ENCODE results near the gene CDC26. TPM values are rescaled to one million over a fixed set of nuclear protein-coding genes. Genes with fewer than 3 reads are reported as not detected.
"Not testable (repeated sequence)": the region's sequence is repeated elsewhere in the genome, so short reads cannot be mapped to it uniquely, and the experiment has no call there.

The CDC26 gene
- polyA plus RNA-seq, 4 donors, result 37.7 to 44.5 (median 43.4) TPM

DNA sequence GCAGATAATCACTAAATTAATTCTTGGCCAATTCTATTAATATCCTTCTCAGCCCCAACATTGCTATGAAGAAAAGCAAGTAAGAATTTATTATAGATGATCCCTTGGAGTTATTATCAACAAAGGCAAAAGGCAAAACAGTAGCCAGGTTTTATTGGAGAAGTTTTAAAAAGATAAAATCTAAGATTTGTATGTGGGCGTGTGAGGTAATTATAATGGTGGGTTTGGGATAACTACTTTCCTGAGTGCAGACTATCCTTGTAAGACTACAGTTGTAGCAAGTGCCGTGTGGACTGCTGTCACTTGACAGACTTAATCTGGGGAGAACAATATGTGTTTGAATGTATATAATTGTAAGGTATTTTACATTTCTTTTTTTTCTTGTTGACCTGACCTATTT is 30.8 kb downstream of the CDC26 start:
- DNase-seq (ENCODE audit: low read depth in 4 of 4, low spot score in 3 of 4), result no peak

DNA sequence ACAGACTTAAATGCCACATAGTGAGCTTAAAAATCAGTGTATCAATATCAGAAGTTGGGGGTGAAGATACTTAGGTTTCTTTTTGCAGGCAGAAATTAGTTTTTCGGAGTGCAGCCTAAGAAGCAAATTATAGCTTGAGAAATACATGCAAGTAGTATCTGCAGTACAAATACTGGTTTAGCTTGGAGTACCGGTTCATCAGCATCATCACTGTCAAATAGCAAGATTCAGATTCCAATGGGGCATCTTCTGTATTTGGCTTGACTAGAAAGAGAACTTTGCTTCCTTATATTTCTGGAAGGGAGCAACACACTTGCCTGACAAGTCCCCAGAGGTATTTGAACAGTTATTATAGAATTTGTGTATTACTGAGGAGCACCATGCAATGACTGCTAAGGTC is 34.2 kb downstream of the CDC26 start:
- DNase-seq (ENCODE audit: low read depth in 4 of 4, low spot score in 3 of 4), result no peak

DNA sequence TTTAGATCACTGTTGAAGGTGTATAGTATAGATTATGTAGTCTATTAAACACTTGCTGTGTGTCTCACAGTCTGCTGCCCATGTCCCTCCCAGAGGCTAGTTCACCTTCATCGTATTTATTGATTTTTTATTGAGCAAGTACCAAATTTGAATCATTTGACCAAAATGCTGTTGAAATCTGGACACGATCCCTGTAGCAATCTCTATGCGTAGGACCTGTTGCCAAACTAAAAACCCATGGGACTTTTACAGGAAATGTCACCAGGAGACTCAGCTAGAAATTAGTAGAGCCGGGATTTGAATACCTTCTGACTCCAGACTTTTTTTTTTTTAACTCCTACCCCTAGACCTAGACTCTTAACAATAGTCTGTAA is 36.5 kb downstream of the CDC26 start:
- no peak for DNase-seq (ENCODE audit: low read depth in 4 of 4, low spot score in 3 of 4)

DNA sequence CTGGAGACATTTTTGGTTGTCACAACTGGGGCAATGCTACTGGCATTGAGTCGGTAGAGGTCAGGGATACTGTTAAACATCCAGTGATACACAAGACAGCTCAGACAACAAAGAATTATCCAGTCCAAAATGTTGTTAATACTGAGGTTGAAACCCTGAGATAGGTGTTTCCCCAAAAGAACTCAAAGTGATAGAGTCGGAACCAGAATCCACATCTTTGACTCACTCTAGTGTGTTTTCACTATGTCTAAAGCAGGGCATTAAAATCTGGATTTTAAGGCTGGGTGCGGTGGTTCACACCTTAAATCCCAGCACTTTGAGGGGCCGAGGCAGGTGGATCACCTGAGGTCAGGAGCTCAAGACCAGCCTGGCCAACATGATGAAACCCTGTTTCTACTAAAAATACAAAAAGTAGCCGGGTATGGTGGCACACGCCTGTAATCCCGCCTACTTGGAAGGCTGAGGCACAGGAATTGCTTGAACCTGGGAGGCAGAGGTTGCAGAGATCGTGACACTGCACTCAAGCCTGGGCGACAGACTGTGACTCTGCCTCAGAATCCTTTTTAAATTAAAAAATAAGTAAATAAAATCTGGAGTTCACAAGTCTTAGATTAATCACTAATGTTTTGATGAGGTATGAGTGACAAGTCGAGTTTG is 37.0 kb downstream of the CDC26 start:
- DNase-seq (ENCODE audit: low read depth in 4 of 4, low spot score in 3 of 4), result no peak

DNA sequence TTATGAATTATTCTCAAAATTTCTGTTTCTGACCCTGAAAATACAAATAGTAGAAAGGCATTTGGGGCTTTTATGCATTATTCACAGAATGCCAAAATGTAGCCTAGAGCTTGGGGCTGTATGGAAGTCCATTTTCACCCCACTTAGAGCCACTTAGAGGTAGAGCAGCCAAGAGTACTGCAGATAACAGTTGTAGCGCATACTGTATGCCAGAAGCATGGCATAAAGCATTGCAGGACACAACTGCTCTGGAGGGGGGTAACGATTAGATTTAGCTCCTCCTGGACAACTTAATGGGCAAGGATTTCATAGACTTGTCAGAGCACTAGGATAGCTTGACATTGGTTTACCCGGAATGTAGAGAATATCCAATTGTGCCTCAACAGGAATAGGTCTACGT is 38.3 kb downstream of the CDC26 start:
- no peak for DNase-seq (ENCODE audit: low read depth in 4 of 4, low spot score in 3 of 4)

DNA sequence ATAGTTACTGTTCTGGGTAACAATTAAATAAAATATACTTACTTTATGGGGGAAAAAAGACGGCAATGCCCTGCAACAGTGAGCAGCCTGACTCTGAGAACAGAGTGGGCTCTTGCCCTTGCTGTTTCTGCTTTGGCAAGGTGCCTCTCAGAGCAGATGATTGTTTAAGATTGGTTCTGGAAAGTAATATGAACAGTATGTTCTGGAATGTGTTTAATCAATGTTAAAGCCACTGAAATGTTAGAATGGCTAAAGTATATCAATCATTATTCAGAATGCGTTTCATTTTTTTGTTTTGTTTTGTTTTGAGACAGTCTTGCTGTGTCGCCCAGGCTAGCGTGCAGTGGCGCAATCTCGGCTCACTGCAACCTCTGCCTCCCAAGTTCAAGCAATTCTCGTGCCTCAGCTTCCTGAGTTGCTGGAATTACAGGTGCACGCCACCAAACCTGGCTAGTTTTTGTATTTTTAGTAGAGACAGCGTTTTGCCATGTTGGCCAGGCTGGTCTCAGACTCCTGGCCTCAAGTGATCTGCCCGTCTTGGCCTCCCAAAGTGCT is 39.6 kb downstream of the CDC26 start:
- not testable (repeated sequence) for DNase-seq (ENCODE audit: low read depth in 4 of 4, low spot score in 3 of 4)

DNA sequence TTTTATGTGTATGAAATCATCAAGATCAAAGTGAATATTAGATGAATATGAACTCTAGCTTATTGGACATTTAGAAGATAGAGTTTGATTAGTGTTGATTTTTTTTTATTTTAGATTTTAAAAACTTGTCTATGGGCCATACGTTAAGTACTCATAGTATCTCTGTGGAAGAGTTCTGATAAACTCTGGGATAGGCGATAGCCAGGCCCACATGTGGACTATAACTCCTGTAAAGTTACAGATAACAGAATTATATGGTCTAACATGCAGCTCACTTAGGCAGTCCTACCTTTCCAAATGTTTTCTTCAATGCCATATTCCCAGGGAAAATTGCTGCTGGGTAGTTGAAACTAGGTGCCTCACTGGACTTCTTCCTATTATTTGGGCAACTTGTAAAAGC is 43.7 kb downstream of the CDC26 start:
- no peak for DNase-seq (ENCODE audit: low read depth in 4 of 4, low spot score in 3 of 4)

DNA sequence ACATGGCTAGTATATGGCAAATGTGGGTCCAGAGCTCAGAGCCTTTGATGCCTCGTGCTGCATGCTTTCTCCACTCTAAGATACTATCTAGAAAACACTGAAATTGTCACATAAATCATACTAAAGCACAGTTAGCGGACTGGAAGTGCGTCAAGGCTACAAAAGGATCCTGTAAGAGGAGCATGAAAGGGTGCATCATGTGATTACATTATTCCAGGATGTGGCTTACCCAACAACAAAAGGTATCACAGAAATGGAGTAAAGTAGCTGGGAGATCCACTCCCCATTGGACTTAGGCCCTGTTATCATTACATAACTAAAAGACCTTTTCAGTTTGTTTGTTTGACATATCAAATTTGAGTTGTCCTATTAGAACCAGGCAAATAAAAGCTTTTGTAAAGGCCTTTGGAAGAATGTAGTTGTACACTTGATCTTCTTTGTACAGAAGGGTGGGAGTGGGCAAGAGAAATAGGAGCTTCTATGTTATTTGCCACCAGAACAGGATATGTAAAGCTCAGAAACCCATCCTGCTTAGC is 47.2 kb downstream of the CDC26 start:
- no peak for DNase-seq (ENCODE audit: low read depth in 4 of 4, low spot score in 3 of 4)

DNA sequence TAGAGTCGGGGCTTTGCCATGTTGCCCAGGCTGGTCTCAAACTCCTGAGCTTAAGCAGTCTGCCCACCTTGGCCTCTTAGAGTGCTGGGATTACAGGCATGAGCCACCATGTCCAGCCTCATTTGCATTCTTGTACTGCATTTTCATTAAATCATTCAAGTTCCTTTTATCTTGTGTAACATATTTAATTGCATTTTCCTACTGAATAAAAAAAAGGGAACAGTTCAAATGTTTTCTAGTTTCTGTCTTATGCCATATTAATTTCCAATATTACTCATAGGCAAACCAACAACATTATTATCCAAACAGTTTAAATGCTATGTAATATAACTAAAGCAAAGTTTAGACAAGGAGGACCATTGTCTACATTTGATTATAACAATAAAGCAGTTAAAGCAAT is 47.9 kb downstream of the CDC26 start:
- DNase-seq (ENCODE audit: low read depth in 4 of 4, low spot score in 3 of 4), result no peak

DNA sequence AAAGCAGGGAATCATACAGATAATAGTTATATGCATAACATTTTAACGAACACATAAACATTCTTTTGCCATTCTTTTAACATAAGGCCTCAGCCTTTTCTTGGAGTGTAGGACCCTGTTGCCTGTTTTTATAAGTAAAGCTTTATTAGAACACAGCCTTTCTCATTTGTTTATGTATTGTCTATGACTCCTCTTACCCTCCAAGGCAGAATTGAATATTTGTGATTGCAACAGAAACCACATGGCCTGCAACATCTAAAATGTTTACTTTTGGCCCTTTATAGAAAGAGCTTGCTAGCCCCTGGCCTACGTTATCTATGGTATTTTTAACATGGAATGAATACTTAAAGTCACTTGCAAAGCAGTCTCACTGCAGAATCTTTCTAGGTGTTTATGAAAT is 51.4 kb downstream of the CDC26 start:
- no peak for DNase-seq (ENCODE audit: low read depth in 4 of 4, low spot score in 3 of 4)

DNA sequence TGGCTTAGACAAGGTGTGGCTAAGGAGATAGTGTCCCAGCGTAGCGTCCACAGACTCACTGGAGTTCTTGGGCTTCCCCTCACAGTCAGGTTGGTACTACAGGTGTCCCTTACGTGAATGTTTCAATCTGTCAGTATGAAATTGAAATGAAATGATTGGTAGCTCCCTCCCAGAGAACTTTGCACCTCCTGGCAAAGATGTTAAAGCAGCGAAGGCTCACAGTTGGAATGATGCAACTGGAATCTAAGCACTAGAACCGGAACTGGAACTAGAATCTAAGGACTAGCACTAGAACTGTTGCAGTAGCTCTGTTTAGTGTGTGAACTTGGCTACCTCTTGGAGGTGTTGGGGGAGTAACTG is 52.9 kb downstream of the CDC26 start:
- no peak for DNase-seq (ENCODE audit: low read depth in 4 of 4, low spot score in 3 of 4)

DNA sequence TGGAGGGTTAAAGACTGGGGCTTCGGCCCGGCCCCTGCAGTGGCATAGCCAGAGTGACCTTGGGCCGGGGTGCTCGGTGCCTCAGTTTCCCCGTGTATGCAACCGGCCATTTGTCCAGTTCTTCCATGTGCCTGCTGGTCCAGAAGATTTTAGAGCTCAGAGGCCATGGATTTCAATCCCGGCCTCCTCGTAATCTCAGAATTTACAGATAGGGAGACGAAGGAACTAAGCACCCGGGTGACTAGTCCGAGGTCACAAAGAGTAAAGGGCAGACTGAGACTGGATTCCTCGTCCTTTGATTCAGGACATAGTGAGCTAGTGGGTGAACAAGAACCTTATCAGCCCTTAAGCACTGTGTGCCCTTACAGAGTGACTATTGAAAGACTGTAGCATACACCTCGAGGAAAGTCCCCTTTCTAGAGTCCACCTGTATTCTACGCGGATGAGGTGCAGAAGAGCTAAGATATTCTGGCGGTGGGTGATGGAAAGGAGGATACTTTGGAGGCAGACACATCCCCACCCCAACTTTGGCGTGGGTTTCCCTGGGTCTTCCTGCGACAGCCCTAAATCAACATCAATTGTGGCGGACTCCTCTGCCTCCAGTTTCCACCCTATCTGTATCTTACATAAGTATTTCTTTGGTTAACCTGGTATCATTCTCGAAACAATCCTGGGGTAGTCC is 53.4 kb downstream of the CDC26 start:
- peak in 1 of 4 donors; percentile 22 for DNase-seq (ENCODE audit: low read depth in 4 of 4, low spot score in 3 of 4)

DNA sequence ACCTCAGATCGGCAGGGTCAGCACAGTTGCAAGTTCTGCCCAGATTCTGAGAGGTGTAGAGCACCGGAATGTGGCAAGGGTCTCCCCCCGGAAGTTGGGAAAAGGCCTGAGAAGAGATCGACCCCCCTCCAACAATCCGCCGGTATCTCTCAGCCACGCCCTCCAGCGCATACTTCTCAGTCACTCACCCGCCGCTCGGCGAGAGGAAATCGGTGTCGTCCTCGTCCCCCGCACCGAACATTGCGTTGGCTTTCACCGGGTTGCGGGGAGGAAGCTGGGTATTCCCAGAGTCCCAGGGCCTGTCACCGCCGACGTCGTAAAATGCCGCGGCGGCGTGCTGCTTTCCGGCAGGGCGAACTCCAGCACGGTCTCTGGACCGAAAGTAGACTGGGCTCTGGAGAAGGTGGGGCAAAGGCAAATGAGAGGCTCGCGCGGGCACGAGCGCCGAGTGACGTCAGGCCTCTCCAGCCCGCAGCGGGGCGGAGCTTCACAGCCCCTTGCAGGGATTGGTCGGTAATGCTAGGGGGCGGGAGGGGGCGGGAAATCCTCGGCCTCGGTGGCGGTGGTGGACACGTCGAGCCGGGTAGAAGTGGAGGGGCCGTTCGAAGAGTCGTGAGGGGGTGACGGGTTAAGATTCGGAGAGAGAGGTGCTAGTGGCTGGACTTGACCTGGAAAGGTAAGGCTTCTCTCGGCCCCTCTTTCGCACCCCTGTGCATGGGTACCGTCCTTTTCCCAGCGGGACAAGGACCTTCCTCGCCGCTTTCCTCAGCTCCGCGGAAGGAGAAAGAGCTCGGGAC is 54.2 kb downstream of the CDC26 start, which contains the start of the genes FKBP15 and SLC31A1:
Gene FKBP15, minus strand, starts transcription at position 275 of the 797 bp plus-strand sequence. Its CDS starts 34 bp downstream, at position 241.
Gene SLC31A1, plus strand, starts transcription at position 542 of the 797 bp plus-strand sequence. CDS start 34,605 bp downstream, outside the sequence.
- DNase-seq (ENCODE audit: low read depth in 4 of 4, low spot score in 3 of 4), result peak; percentile 94 to 99 (median 96)

DNA sequence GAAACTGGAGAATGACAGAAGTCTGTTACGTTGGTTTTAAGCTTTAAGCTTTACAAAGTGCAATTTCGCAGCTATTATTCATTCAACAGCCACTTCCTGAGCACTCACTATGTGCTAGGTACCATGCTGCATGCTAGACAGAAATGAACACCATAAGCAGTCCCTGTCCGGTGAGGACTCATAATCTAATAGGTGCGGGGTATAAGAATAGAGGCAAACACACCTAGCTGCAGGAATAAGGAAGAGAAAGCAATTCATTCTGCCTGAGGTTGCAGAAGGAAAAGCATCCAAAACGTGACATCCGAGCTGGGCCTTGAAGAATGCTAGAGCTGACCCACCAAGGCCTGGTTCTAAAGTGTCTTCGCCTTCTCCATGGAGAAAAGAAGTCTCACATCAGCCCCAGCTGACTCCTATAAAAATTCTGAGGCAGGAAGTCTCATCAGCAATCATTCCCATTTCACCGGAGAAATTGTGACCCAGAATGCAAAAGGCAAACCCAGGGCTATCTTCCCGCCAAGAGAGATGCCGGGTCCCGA is 54.8 kb downstream of the CDC26 start:
- DNase-seq (ENCODE audit: low read depth in 4 of 4, low spot score in 3 of 4), result no peak

DNA sequence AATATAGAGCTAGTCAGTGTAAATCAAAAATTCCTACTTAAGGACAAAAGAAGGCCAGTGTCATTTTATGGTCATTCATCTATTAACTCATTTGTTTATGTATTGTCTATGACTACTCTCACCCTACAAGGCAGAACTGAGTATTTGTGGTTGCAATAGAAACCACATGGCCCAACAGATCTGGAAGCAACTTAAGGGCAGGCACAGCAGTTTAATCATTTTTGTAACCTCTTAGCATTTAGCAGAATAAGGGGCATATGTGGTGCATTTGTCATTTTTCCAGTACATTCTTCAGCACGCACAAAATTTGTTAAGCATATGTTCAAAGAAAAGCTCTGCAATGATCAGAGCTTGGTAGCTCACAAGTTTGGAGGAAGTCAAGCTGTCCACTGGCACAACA is 55.4 kb downstream of the CDC26 start:
- no peak for DNase-seq (ENCODE audit: low read depth in 4 of 4, low spot score in 3 of 4)

DNA sequence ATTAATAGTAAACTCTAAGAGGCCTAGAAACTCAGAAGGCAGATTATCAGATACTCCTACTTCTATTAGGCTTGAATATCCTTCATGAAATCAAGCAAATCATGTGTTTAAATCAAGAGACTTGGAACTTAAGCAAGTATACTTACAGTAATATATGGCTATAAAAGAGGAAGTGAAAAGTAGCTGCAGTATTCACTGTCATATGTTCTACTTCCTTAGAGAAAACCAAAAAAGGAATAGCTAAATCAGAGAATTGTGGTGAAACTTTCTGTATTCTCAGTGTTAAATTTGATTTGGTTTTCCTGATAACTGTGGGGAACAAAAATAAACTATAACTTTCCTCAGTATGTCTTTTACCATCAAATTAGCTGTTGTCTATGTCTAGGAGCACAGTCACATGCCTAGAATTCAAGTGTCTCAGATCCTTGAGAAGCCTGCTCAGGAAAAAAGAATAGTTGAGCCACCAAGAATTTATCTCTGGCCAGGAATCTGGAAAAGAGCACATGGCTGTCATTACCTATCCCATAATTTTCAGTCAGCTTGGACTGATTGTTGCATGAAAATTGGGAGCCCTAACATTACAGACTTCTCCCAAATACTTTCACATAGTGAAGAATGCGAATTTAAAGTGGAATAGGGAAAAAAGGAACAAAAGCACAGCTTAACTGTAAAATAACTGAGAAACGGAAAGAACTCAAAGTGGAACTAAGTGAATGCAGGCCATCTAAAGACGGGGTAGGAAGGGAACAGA is 56.0 kb downstream of the CDC26 start:
- no peak for DNase-seq (ENCODE audit: low read depth in 4 of 4, low spot score in 3 of 4)

All from right renal pelvis (tissue), 4 donors.